Adipose tissue (tissue), 3 donors: ENCODE results near the gene OXGR1. TPM values are rescaled to one million over a fixed set of nuclear protein-coding genes. Genes with fewer than 3 reads are reported as not detected.

ENCODE experiments used
- H3K27ac ChIP-seq: one replicate; pipeline ENCODE4 v1.5.1; 2013; ENCODE audit warnings: low read depth, low read length
- WGBS, 3 donors: extraction: QIAGEN DNeasy Blood & Tissue Kit; methylation state at CpG; one replicate each; pipeline ENCODE4 v1.1.7; 2013; 5-methylcytosine and 5-hydroxymethylcytosine counted together
- polyA plus RNA-seq, 3 donors: library from polyadenylated mRNA; stranded (reverse); fragments of 200-250 nt; gene quantifications; one replicate each; pipeline ENCODE4 v1.2.3, GENCODE V29; 2013
- donor health status: healthy with polysubstance abuse.
- donor health status: Bipolar disorder and iron deficiency.
- donor health status: healthy.

The OXGR1 gene
- polyA plus RNA-seq, 3 donors, result 0.36 to 0.67 (median 0.39) TPM

GRCh38 chr13:97011446-97012131 lies 17.3 kb upstream of the OXGR1 start:
- 78 to 86% (median 82%) methylated on average over 5 of the region's 5 CpGs for WGBS, 3 donors

GRCh38 chr13:97008643-97009042 lies 14.4 kb upstream of the OXGR1 start:
- no peak overlapping the region for H3K27ac ChIP-seq
- WGBS, 3 donors, result 56 to 74% (median 71%) methylated on average over 4 of the region's 4 CpGs

More at GRCh38 chr13:97011446-97012131, 17.3 kb upstream of the OXGR1 start:
- H3K27ac ChIP-seq, result no peak overlapping the region

GRCh38 chr13:97005625-97006262 lies 11.5 kb upstream of the OXGR1 start:
- 53 to 71% (median 56%) methylated on average over 1 of the region's 1 CpG for WGBS, 3 donors
- no peak overlapping the region for H3K27ac ChIP-seq

GRCh38 chr13:97004886-97005285 lies 10.6 kb upstream of the OXGR1 start:
- no peak overlapping the region for H3K27ac ChIP-seq
- 42 to 65% (median 55%) methylated on average over 2 of the region's 2 CpGs for WGBS, 3 donors

DNA sequence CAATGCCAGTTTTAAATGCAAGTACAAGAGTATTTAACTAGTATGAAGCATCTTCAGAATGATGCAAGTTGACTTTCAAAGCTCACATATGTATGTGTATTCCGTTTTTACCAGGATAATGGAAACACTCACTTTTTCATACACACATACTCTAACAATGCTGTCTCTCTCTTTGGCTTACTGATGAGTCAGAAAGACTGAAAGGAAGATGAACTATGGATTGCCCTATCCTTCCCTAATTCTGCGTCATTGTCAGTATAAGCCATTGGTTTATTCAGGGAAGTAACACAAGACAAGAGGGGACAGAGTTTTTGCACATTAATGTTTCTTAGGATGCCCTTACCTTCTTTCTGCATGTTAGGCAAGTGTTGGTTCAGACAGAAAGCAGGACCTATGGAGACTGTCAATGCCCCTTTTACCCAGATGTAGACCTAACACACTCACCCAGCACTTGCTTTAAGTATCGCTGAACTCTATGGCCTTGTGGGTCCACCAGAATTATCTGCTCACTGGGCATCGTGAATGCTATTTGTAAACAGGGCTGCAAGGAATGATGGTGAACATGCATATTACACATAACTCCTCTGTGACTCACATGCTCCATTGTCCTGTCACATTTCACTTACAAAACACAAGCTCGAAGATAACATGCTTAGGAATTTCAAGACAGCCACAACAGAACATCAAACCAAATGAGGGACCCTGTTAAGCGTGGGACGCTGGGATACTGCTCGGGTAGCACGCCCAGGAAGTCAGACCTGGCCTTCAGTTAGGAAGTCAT lies 10.0 kb upstream of the OXGR1 start:
- WGBS, 3 donors, result 81 to 87% (median 85%) methylated on average over 9 of the region's 9 CpGs
- H3K27ac ChIP-seq, result no peak overlapping the region

- H3K27ac ChIP-seq, result no peak overlapping the region
- 74 to 89% (median 80%) methylated on average over 2 of the region's 2 CpGs for WGBS, 3 donors
These were observed 8.8 kb upstream of the OXGR1 start for GRCh38 chr13:97003071-97003470.

GRCh38 chr13:97002581-97002980 lies 8.3 kb upstream of the OXGR1 start:
- no peak overlapping the region for H3K27ac ChIP-seq
- 59 to 74% (median 71%) methylated on average over 2 of the region's 2 CpGs for WGBS, 3 donors

DNA sequence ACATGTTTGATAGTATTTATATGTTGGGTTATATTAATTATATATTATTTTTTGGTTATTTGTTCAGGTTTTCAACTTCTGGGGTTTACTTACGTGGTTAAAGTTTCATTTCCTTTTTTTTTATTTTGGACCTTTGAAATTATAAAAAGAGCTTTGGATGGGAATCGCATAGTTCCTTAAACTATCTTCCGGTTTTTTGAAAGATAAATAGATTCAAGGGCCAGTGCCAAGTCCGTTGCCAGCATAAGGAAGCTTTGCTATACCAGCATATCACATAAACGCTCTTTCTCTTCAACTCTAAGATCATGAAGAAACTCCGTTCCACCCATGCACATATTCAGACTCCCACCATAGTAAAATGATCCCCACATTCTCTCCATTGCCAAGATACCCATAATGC lies 7.4 kb upstream of the OXGR1 start:
- 39 to 55% (median 50%) methylated on average over 6 of the region's 6 CpGs for WGBS, 3 donors
- no peak overlapping the region for H3K27ac ChIP-seq

DNA sequence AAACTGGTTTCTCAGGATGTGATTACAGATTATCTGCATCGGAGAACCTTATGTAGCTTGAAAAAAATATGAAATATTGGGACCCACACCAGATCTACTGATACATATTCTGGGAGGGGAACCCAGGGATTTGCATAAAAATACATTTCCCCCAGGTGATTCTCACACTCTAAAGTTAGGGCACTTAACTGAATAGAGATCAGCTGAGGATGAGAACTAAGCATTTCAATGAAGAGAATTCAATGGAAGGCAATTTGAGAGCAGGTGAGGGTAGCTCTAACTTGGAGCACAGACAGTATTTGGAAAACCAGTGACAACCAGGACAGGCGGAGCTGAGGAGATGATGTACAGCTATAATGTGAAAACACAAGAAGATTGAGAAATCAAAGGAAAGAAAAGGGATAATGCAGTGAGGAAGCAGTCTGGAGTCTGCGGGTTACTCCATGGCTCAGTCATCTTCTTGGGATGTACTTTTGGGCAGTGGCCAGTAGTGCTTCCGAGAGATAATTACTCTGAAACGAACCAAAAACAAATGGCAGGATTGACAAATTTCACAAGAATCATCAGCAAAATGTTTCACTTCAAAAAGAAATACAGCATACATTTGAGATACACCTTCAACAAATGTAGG lies 6.1 kb upstream of the OXGR1 start:
- H3K27ac ChIP-seq, result no peak overlapping the region
- WGBS, 3 donors, result 64 to 75% (median 67%) methylated on average over 5 of the region's 5 CpGs

GRCh38 chr13:96999091-96999490 lies 4.8 kb upstream of the OXGR1 start:
- WGBS, 3 donors, result 97 to 100% (median 98%) methylated on average over 2 of the region's 2 CpGs
- H3K27ac ChIP-seq, result no peak overlapping the region

- WGBS, 3 donors, result 79 to 85% (median 82%) methylated on average over 2 of the region's 2 CpGs
- no peak overlapping the region for H3K27ac ChIP-seq
These were observed 3.8 kb upstream of the OXGR1 start for GRCh38 chr13:96998051-96998450.

DNA sequence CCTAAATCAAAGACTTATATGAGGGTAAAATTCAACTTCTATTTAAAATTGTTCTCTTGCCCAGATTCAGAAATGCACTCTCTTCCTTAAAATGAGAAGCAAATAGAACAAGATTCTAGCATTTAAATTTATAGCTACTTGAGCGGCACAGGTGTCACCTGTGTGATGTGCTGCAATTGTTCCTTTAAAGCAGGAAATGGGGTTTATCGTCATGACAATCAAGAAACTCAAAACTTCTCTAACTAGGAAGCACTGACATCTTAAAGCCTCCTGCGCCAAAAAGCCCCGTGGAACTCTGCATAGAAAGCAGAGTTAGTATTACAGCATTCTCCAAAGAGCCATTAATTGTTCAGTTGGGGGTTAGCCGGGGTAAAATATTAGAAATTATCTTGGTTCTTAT lies 2.6 kb upstream of the OXGR1 start:
- no peak overlapping the region for H3K27ac ChIP-seq
- WGBS, 3 donors, result 58 to 73% (median 62%) methylated on average over 5 of the region's 5 CpGs

- 69 to 77% (median 76%) methylated on average over 4 of the region's 4 CpGs for WGBS, 3 donors
These were observed 1.8 kb upstream of the OXGR1 start for GRCh38 chr13:96996107-96996506.

DNA sequence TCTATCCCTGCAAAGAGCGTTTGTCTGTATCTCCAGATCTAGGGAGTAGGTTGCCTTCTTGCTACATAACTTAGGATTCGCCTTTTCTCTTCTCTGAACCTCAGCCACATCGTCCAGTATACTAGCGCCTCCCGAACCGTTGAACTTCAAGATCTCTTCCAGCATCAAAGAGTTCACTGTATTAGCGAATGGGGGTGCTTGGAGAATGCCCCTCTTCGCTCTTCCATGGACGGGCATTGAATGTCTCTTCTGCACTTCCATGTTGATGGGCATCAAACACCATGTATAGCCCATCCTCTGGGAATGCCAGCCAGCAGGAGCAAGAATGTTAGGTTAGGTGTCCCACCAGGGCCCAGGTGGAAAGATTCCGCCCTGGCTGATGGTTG lies 575 bp upstream of the OXGR1 start:
- no peak overlapping the region for H3K27ac ChIP-seq
- WGBS, 3 donors, result 53 to 68% (median 63%) methylated on average over 10 of the region's 10 CpGs

More at GRCh38 chr13:96996107-96996506, 1.8 kb upstream of the OXGR1 start:
- H3K27ac ChIP-seq, result no peak overlapping the region

DNA sequence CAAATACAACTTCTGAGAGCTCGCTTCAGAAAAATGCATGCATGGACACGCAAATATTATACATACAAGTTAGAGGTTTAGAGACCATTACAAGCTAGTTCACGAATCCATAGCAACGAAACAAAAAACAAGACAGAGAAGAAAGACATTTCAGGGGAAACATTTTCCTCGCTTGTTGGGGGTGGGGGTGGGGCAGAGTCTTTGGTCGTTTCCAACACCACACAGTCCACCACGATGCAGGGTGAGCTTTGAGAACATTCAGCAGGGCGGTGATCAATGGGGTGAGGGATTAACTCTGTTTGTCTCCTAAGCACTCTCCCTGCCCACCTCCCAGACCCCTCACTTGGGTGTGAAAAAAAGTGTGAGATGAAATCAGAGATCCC lies 651 bp downstream of the OXGR1 start:
- 30 to 39% (median 34%) methylated on average over 8 of the region's 8 CpGs for WGBS, 3 donors
- no peak overlapping the region for H3K27ac ChIP-seq

DNA sequence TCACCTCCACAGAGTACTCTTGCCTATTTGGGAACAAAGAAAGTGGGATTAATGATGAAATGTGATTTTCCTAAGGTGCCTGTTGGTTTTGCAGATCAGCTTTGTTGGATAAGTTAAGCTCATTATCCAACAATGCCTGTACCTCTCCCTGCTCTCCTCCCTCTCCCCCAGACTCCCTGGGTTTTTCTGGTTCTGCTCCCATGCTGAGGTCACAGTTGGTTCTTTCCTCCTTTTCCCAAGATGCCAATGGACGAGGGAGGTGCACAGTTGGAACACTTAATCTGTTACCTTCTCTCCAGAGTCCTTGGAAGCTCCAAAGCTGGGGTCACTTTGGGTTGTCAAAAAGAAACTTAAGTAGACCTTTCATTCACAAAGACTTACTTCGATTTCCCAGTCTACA lies 1.6 kb downstream of the OXGR1 start:
- H3K27ac ChIP-seq, result no peak overlapping the region
- 68 to 91% (median 84%) methylated on average over 2 of the region's 2 CpGs for WGBS, 3 donors

DNA sequence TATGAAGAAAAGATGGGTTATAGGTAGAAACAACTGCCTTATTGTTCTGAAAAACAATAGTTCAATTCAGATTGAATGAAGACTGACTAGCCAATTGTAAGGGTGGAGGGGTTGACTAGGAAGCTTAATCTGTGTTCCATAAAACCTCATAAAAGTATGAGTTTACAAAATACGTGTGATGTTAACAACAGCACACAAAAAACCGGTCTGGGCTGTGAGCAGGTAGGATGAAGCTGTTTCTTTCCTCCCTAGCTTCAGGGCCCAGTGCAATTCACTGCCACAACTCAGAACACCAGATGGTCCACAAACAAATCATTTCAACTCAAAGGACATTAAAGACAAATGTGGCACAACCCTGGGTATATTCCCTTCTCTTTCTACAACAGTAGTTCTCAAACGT lies 3.2 kb downstream of the OXGR1 start:
- 70 to 90% (median 77%) methylated on average over 3 of the region's 3 CpGs for whole genome bisulfite sequencing, 3 donors
- H3K27ac ChIP-seq, result no peak overlapping the region

DNA sequence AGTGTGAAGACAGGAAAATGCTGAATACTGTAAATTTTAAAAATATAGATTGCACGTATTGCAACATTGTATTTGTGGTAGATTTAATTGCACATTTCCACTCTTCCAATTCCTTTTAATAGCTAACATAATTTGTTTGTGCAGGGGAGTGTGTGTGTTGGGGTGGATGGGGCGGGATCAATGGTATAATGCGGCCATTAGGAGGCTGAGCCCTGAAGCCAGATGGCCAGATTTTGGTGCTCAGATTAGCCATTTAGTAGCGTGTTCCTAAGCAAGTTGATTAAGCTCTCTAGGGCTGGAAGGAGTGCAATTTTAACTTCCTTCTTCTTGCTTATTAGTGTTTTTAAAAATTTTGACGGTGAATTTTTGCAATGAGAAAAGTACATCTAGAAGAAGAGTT lies 5.8 kb downstream of the OXGR1 start:
- H3K27ac ChIP-seq, result no peak overlapping the region
- WGBS, 3 donors, result 90 to 94% (median 91%) methylated on average over 5 of the region's 5 CpGs

DNA sequence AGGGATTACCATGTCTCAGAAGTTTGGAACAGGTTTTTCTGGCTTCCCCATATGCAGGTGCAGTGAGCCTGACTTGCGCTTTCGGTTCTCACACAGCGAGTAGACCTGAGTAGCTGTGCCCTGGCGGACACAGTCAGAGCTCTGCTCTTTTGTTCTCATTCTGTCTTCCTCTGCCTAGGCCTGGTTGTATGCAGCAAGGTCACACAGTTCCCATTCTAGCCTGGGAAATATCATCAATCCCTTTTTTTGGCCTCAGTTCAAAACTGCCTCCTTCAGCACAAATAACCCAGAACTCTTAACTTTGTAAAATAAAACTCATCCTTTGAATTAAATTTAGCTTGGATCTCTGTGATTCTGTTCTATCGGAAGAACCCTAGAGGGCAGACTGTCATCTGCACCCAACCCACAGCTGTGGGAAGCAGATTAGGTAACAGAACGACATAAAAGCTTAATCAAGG lies 10.2 kb downstream of the OXGR1 start:
- H3K27ac ChIP-seq, result no peak overlapping the region

More for the DNA sequence above, 10.2 kb downstream of the OXGR1 start:
- WGBS, 3 donors, result 5 to 19% (median 10%) methylated on average over 6 of the region's 6 CpGs
